Measurements from ENCODE around the gene BTC. TPM values are rescaled to one million over a fixed set of nuclear protein-coding genes. Genes with fewer than 3 reads are reported as not detected.

The BTC gene
- polyA plus RNA-seq, 1 of the 3 experiments (the other 2 are of a cell fraction) = not detected

- Histone ChIP-seq H3K36me3 (replicated peaks in 1 of 2; ENCODE audit: control insufficient read depth in 1 of 2, insufficient read depth in 2 of 2, low read length in 1 of 2) (no peaks in the 10 kb centered on the region), H3K27me3 (ENCODE audit: insufficient read depth) (peaks cover 21% of the 10 kb centered on the region), H4K20me1 (ENCODE audit: insufficient read depth) (no peaks in the 10 kb centered on the region), H3F3A (replicated peaks; ENCODE audit: insufficient read depth) (no peaks in the 10 kb centered on the region), H3K79me2 (ENCODE audit: insufficient read depth) (no peaks in the 10 kb centered on the region), H3K9ac (no peak overlapping the region), H3K27ac (ENCODE audit: low read depth in 2 of 2, low read length in 1 of 2) (no peak overlapping the region), H3K4me2 (no peak overlapping the region), H2AFZ (ENCODE audit: low read depth) (no peak overlapping the region), H3K9me3 (no peaks in the 10 kb centered on the region), H3K4me1 (ENCODE audit: control insufficient read depth in 1 of 2, insufficient read depth in 2 of 2, low read depth in 1 of 2, low read length in 1 of 2) (no peaks in the 10 kb centered on the region), H3K9me2 (no peaks in the 10 kb centered on the region), H3K4me3 (ENCODE audit: low read depth in 2 of 2, low read length in 1 of 2) (no peak overlapping the region)
- no peak for DNase-seq
- 6% methylated on average over 7 of the region's 7 CpGs for WGBS (ENCODE audit: low lambda C conversion rate)
- POLR2A ChIA-PET = no interaction called here
- TF ChIP-seq PBX3 (IDR thresholded peaks at IDR 0.05) (no peak), EZH2phosphoT487 (IDR thresholded peaks at IDR 0.05; ENCODE audit: borderline replicate concordance, low read depth) (no peak), FOXJ3 (CRISPR knock-in tag; IDR thresholded peaks at IDR 0.05) (no peak)
- CTCF ChIA-PET = no interaction called here
These were observed 38.8 kb downstream of the BTC start for GRCh38 chr4:74755486-74755885.

- Histone ChIP-seq H3K27ac (ENCODE audit: low read depth in 2 of 2, low read length in 1 of 2) (no peak overlapping the region), H2AFZ (ENCODE audit: low read depth) (no peak overlapping the region), H3K4me2 (no peak overlapping the region), H3K4me3 (ENCODE audit: low read depth in 2 of 2, low read length in 1 of 2) (no peak overlapping the region), H3F3A (replicated peaks; ENCODE audit: insufficient read depth) (no peaks in the 10 kb centered on the region), H3K36me3 (replicated peaks in 1 of 2; ENCODE audit: control insufficient read depth in 1 of 2, insufficient read depth in 2 of 2, low read length in 1 of 2) (no peaks in the 10 kb centered on the region), H3K9ac (no peak overlapping the region), H3K9me2 (no peaks in the 10 kb centered on the region), H4K20me1 (ENCODE audit: insufficient read depth) (no peaks in the 10 kb centered on the region), H3K9me3 (no peaks in the 10 kb centered on the region), H3K27me3 (ENCODE audit: insufficient read depth) (peaks cover 21% of the 10 kb centered on the region), H3K4me1 (ENCODE audit: control insufficient read depth in 1 of 2, insufficient read depth in 2 of 2, low read depth in 1 of 2, low read length in 1 of 2) (no peaks in the 10 kb centered on the region), H3K79me2 (ENCODE audit: insufficient read depth) (no peaks in the 10 kb centered on the region)
- ChIA-PET POLR2A (no interaction called here), CTCF (interaction anchor here (0.5 kb wide), 1 partner anchor 47 kb away, joined by 3 read pairs; no protein-coding TSS in a partner anchor)
- no peak for TF ChIP-seq USF2 (IDR thresholded peaks at IDR 0.05; ENCODE audit: borderline replicate concordance, low read depth, low read length)
- no peak for TF ChIP-seq GATA2 (CRISPR knock-in tag; IDR thresholded peaks at IDR 0.05)
- no peak for TF ChIP-seq RCOR1 (IDR thresholded peaks at IDR 0.05; ENCODE audit: low read length)
- no peak for TF ChIP-seq TEAD4 (IDR thresholded peaks at IDR 0.05; ENCODE audit: borderline replicate concordance, insufficient read depth)
- TF ChIP-seq RFX5 (IDR thresholded peaks at IDR 0.05; ENCODE audit: low read length) = no peak
- TF ChIP-seq REST (IDR thresholded peaks at IDR 0.05; ENCODE audit: low read depth, low read length) = no peak
- no peak for TF ChIP-seq FOSL2 (IDR thresholded peaks at IDR 0.05; ENCODE audit: borderline replicate concordance, low read depth)
- TF ChIP-seq SIN3A (IDR thresholded peaks at IDR 0.05; ENCODE audit: borderline replicate concordance, low read depth, low read length) = no peak
- no peak for TF ChIP-seq CHD2 (IDR thresholded peaks at IDR 0.05; ENCODE audit: low read length, partially characterized antibody)
- no peak for TF ChIP-seq MXI1 (IDR thresholded peaks at IDR 0.05; ENCODE audit: low read depth, low read length)
- no peak for TF ChIP-seq POLR2AphosphoS5 (IDR thresholded peaks at IDR 0.05; ENCODE audit: low read depth, low read length)
- no peak for TF ChIP-seq MAX (IDR thresholded peaks at IDR 0.05; ENCODE audit: low read depth)
- no peak for TF ChIP-seq YY1 (IDR thresholded peaks at IDR 0.05; ENCODE audit: low read depth)
- TF ChIP-seq USF1 (IDR thresholded peaks at IDR 0.05; ENCODE audit: borderline replicate concordance, low read depth) = no peak
- TF ChIP-seq JUND (IDR thresholded peaks at IDR 0.05) = no peak
- no peak for TF ChIP-seq RXRA (IDR thresholded peaks at IDR 0.05; ENCODE audit: borderline replicate concordance, low read depth)
- DNase-seq = no peak
These were observed 40.1 kb downstream of the BTC start for GRCh38 chr4:74754218-74754617.

All from SK-N-SH (cell line).